SH-SY5Y (cell line): ENCODE results near the gene MIEF1.

Experiments
- GATA2 ChIP-seq: IDR thresholded peaks from 2 replicates; pipeline ENCODE4 v1.6.1; 2011; ENCODE audit warnings: mild to moderate bottlenecking, low read depth, low read length
- GATA3 ChIP-seq: IDR thresholded peaks from 2 replicates; pipeline ENCODE4 v1.6.1; 2011; ENCODE audit warnings: low read depth, mild to moderate bottlenecking, low read length, moderate library complexity

Gene MIEF1

GRCh38 chr22:39524753-39525657 lies 22.9 kb downstream of the MIEF1 start:
- TF ChIP-seq GATA2: no peak
- no peak for TF ChIP-seq GATA3

GRCh38 chr22:39525658-39525975 lies 23.5 kb downstream of the MIEF1 start:
- no peak for TF ChIP-seq GATA3
- no peak for TF ChIP-seq GATA2

- no peak for TF ChIP-seq GATA2
- TF ChIP-seq GATA3: no peak
Measured at GRCh38 chr22:39526736-39527171, 24.7 kb downstream of the MIEF1 start.

- TF ChIP-seq GATA2: no peak
- no peak for TF ChIP-seq GATA3
Measured at GRCh38 chr22:39527481-39527961, 25.4 kb downstream of the MIEF1 start.

GRCh38 chr22:39528080-39528661 lies 26.1 kb downstream of the MIEF1 start:
- TF ChIP-seq GATA3 (no peak), GATA2 (no peak)

- no peak for TF ChIP-seq GATA2
- no peak for TF ChIP-seq GATA3
Measured at GRCh38 chr22:39528681-39529486, 26.8 kb downstream of the MIEF1 start.

GRCh38 chr22:39529487-39529851 lies 27.4 kb downstream of the MIEF1 start:
- TF ChIP-seq GATA2 (no peak), GATA3 (no peak)

- TF ChIP-seq GATA3: no peak
- TF ChIP-seq GATA2: no peak
Measured at GRCh38 chr22:39530116-39530515, 28.0 kb downstream of the MIEF1 start.

GRCh38 chr22:39530692-39531331 lies 28.7 kb downstream of the MIEF1 start:
- TF ChIP-seq GATA2: no peak
- TF ChIP-seq GATA3: no peak

GRCh38 chr22:39532215-39533073 lies 30.4 kb downstream of the MIEF1 start, which contains the start of gene RPS19BP1:
Gene RPS19BP1 (minus strand): TSS chr22:39532748. CDS start chr22:39532738, 10 bp downstream.
- TF ChIP-seq GATA3 (no peak), GATA2 (no peak)

GRCh38 chr22:39534092-39534506 lies 32.0 kb downstream of the MIEF1 start:
- TF ChIP-seq GATA3 (no peak), GATA2 (no peak)

- TF ChIP-seq GATA3 (no peak), GATA2 (peak; percentile 48)
Measured at GRCh38 chr22:39534591-39535356, 32.7 kb downstream of the MIEF1 start.
